ENCODE measurements around the gene HNRNPL.
"Not testable (repeated sequence)": the region's sequence is repeated elsewhere in the genome, so short reads cannot be mapped to it uniquely, and the experiment has no call there.

HNRNPL gene

DNA sequence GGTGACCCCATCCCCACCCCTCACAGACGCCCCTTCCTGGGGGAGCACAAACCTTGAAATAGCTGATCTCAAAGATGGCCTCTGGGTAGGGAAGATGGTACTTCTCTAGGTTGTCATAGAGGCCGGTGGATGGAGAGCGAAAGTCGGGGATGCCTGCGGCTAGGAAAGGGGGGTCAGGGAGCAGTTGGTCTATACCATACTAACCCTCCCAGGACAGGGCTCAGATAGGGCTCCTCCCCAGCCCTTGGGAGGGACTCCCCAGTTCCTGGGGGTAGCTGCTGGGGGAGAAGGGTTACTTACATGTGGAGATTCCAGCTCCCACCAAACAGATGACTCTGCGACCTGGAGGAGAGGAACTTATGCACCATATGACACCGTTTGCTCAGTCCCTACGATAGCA is 40.0 kb upstream of the HNRNPL start:
- no peak overlapping the region for H3K27ac ChIP-seq
- TF ChIP-seq ZFX (IDR thresholded peaks at IDR 0.05): no peak
- TF ChIP-seq, protein P1, sequence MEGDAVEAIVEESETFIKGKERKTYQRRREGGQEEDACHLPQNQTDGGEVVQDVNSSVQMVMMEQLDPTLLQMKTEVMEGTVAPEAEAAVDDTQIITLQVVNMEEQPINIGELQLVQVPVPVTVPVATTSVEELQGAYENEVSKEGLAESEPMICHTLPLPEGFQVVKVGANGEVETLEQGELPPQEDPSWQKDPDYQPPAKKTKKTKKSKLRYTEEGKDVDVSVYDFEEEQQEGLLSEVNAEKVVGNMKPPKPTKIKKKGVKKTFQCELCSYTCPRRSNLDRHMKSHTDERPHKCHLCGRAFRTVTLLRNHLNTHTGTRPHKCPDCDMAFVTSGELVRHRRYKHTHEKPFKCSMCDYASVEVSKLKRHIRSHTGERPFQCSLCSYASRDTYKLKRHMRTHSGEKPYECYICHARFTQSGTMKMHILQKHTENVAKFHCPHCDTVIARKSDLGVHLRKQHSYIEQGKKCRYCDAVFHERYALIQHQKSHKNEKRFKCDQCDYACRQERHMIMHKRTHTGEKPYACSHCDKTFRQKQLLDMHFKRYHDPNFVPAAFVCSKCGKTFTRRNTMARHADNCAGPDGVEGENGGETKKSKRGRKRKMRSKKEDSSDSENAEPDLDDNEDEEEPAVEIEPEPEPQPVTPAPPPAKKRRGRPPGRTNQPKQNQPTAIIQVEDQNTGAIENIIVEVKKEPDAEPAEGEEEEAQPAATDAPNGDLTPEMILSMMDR (conservative IDR thresholded peaks at IDR 0.05): no peak

DNA sequence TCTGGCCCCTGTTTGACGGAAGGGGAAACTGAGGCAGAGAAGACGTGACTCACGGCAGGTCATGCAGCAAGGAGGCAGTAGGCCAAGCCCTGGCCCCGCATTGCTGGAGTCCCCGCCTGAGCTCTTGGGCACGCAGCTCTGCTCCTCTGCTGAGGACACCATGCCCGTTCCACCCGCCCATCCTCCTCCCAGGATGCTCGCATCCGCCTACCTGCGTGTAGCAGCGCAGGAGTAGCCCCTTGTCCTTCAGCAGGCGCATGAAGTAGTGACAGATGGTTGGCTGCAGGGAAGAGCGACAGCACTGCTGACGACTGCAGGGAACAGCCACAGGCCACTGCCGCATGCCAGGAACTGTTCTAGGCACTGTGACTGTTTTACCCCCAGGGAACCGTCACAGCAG is 39.1 kb upstream of the HNRNPL start:
- TF ChIP-seq, protein P1 (conservative IDR thresholded peaks at IDR 0.05): no peak
- no peak overlapping the region for H3K27ac ChIP-seq

DNA sequence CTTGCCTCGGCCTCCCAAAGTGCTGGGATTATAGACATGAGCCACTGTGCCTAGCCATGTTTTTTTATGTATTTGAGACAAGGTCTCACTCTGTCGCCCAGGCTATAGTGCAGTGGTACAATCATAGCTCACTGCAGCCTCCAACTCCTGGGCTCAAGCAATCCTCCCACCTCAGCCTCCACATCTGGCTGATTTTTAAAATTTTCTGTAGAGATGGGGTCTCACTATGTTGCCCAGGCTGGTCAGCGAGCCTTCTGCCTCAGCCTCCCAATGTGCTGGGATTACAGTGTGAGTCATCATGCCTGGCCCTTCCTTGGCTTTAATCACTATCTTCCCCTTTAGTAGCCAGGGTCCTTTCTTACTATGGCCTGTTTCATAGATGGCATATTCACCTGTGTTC is 34.9 kb upstream of the HNRNPL start:
- not testable (repeated sequence) for H3K27ac ChIP-seq

DNA sequence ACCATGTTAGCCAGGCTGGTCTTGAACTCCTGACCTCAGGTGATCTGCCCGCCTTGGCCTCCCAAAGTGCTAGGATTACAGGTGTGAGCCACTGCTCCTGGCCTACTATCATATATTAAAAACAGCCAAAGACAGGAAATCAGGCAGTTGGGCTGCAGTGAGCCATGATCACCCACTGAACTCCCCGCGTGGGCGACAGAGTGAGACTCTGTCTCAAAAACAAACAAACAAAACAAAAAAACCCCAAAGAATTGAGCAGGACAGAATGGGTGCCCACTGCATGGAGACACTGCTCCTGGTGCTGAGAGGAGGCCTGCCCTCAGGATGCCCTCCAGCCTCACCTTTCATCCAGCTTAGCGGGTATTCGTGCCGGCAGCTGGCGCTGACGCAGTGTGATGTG is 33.5 kb upstream of the HNRNPL start:
- TF ChIP-seq, protein P1 (conservative IDR thresholded peaks at IDR 0.05): no peak
- no peak for TF ChIP-seq ZFX (IDR thresholded peaks at IDR 0.05)
- H3K27ac ChIP-seq: no peak overlapping the region

DNA sequence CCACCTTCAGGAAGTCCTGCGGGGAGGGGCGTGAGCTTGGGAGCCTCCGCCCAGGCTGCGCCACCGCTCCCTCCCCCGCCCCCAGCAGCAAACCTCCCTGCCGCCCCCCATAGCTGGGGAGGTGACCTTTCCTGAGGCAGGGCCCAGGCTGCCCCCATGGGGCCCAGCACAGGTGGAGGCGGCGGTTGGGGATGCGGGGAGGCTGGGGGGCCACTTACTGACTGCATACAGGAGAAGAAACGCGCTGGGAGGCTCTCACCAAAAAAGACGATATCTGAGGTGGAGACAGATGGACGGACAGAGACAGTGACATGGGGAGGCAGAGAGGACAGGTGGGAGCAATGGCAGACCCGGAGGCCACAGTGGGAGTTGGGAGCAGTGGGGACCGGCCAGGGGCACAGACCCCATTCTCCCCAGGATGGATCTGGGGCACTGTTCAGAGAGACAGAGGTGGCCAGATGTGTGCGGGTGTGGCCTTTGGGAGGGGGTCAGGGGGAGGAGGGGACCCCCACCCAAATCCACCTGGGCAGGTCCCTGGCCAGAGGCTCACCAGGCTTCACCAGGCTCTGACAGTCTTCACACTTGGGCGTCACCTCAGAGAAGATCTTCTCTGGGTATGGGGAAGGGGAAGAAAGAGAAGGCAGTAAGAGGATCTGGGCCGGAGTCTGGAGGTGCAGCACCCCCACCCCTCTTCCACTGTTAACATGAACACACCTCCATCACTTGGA is 31.3 kb upstream of the HNRNPL start:
- no peak overlapping the region for H3K27ac ChIP-seq
- TF ChIP-seq, protein P1 (conservative IDR thresholded peaks at IDR 0.05): no peak
- no peak for TF ChIP-seq ZFX (IDR thresholded peaks at IDR 0.05)

DNA sequence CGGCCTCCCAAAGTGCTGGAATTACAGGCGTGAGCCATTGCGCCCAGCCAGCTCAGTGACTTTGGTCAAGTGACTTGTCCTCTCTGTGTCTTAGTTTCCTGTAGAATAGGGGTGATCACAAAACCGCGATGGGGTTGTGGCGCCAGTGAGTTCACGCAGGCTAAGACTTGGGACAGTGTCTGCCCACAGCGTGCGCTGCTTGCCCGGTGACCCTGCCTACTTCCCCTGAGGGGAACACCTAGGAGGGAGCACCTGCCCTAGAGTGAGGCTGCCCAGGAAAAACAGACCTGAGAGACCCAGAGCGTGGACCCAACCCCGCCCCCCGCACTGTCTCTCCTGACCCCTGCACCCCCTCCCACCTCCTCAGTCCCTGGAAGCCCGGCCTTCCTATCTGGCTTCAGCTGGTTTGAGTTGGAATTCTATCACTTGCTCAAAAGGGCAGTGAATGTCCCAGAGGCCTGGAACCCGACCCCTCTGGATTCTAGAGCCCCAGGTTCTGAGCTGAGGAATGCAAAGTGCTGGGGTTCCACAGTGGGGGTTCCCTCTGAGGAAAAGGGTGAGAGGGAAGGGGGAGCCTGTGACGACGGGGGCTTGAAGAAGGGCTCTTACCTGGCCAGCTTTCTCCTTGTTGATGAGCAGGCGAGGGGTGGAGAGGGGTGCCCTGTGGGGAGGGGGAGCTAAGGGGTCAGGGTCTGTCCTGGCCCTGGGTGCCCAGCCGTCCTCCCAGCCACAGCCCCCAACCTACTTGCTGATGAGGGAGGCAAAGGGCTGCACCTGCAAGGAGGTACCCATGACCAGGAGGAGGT is 30.5 kb upstream of the HNRNPL start:
- TF ChIP-seq, protein P1 (conservative IDR thresholded peaks at IDR 0.05): no peak
- no peak for TF ChIP-seq ZFX (IDR thresholded peaks at IDR 0.05)
- H3K27ac ChIP-seq: no peak overlapping the region

DNA sequence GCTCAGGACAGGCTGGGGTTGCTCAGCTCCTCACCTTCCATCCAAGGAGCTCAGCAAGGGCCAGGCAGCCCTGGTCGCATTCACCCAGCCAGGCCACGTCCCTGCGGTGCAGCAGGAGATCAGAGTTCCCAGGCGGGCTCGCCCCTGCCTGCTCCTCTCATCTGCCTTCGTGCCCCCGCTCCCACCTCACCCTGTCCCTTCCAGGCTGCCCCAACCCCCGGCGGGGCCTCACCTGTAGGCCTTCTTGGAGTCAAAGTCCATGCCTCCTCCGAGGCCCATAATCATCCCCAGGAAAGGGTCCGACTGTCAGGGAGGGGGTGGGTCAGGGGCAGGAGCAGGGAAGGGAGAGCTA is 29.6 kb upstream of the HNRNPL start:
- no peak for TF ChIP-seq ZFX (IDR thresholded peaks at IDR 0.05)
- TF ChIP-seq, protein P1 (conservative IDR thresholded peaks at IDR 0.05): no peak

More for the DNA sequence above, 29.6 kb upstream of the HNRNPL start:
- H3K27ac ChIP-seq: no peak overlapping the region
